Vagina (tissue), 2 donors: ENCODE measurements around the gene IQCN. TPM values are rescaled to one million over a fixed set of nuclear protein-coding genes. Genes with fewer than 3 reads are reported as not detected.
A peak's percentile ranks its signal among the peaks of the same experiment; 100 is the strongest.

Source experiments
- DNase-seq, 2 donors: peaks; one replicate each; pipeline ENCODE4 v3.0.0-alpha.2; 2017; ENCODE audit errors: extremely low spot score in 2 of 2
- H3K27ac ChIP-seq: fragments of 200-600 bp; sonication (generic); one replicate; pipeline ENCODE4 v1.5.1; 2019
- H3K27me3 ChIP-seq: fragments of 200-600 bp; sonication (generic); one replicate; pipeline ENCODE4 v1.5.1; 2019
- H3K36me3 ChIP-seq, 2 donors: fragments of 200-600 bp; sonication (generic); one replicate each; pipeline ENCODE4 v1.5.1; 2017 to 2019
- H3K4me1 ChIP-seq: fragments of 200-600 bp; sonication (generic); one replicate; pipeline ENCODE4 v1.5.1; 2019
- H3K4me3 ChIP-seq, 2 donors: fragments of 200-600 bp; sonication (generic); 1 replicate in 1 of 2; 2 replicates in 1 of 2; pipeline ENCODE4 v1.5.1; 2016 to 2019
- H3K9me3 ChIP-seq: fragments of 200-600 bp; sonication (generic); one replicate; pipeline ENCODE4 v1.5.1; 2019
- CTCF ChIP-seq, 3 experiments: fragments of 450-650 bp in 2 of 3; fragments of 200-600 bp in 1 of 3; sonication (generic) in 1 of 3; IDR thresholded peaks; one replicate each; pipeline ENCODE4 v1.5.1; 2017 to 2019; ENCODE audit warnings: antibody characterized with exemption in 3 of 3, mild to moderate bottlenecking in 2 of 3, moderate library complexity in 2 of 3
- POLR2A ChIP-seq, 2 donors: fragments of 450-650 bp; IDR thresholded peaks; one replicate each; pipeline ENCODE4 v1.6.1; 2017; ENCODE audit warnings: antibody characterized with exemption in 2 of 2, mild to moderate bottlenecking in 2 of 2, moderate library complexity in 2 of 2
- POLR2AphosphoS5 ChIP-seq, 2 donors: sonication (generic); formaldehyde crosslinking; IDR thresholded peaks; one replicate each; pipeline ENCODE4 v1.9.0; 2017; ENCODE audit warnings: antibody characterized with exemption in 2 of 2, mild to moderate bottlenecking in 2 of 2, low read depth in 1 of 2; ENCODE audit not compliant: insufficient read depth in 1 of 2
- intact Hi-C: fragments of 100-400 bp; cut with DNase I; formaldehyde crosslinking; loops from one replicate; pipeline ENCODE4 v1.15.1; 2023
- total RNA-seq: library from RNA; depleted of rRNA; stranded (reverse); fragments of >200 nt; gene quantifications from one replicate; pipeline ENCODE4 v1.2.3, GENCODE V29; 2016

The IQCN gene
- total RNA-seq, 1 donor from 2014 or later: 4.4 TPM

GRCh38 chr19:18224525-18225354 lies 49.5 kb downstream of the IQCN start:
- DNase-seq: peak in 1 of 2 donors; percentile 96
- intact Hi-C loops: no loop called here
- H3K4me1 ChIP-seq: peaks cover 30% of the 10 kb centered on the region
- H3K27ac ChIP-seq: peak overlapping the region; percentile 22
- no peak for TF ChIP-seq POLR2A (IDR thresholded peaks at IDR 0.05)
- peak; percentile 26 to 67 for TF ChIP-seq POLR2AphosphoS5 (IDR thresholded peaks at IDR 0.05; ENCODE audit: insufficient read depth in 1 of 2, low read depth in 1 of 2)
- H3K4me3 ChIP-seq: peak overlapping the region; percentile 30 to 42
- no peaks in the 10 kb centered on the region for H3K27me3 ChIP-seq
- H3K36me3 ChIP-seq: no peaks in the 10 kb centered on the region
- H3K9me3 ChIP-seq: no peaks in the 10 kb centered on the region

- no peaks in the 10 kb centered on the region for H3K27me3 ChIP-seq
- H3K4me3 ChIP-seq: peak overlapping the region; percentile 30 to 42
- H3K9me3 ChIP-seq: no peaks in the 10 kb centered on the region
- no peaks in the 10 kb centered on the region for H3K36me3 ChIP-seq
- intact Hi-C loops: no loop called here
- no peak for DNase-seq
- no peak overlapping the region for H3K27ac ChIP-seq
- H3K4me1 ChIP-seq: peaks cover 30% of the 10 kb centered on the region
- TF ChIP-seq POLR2A (IDR thresholded peaks at IDR 0.05) (no peak), CTCF (IDR thresholded peaks at IDR 0.05) (no peak), POLR2AphosphoS5 (IDR thresholded peaks at IDR 0.05; ENCODE audit: insufficient read depth in 1 of 2, low read depth in 1 of 2) (no peak)
These were observed 50.3 kb downstream of the IQCN start for GRCh38 chr19:18223860-18224524.

- no peaks in the 10 kb centered on the region for H3K27me3 ChIP-seq
- no peak overlapping the region for H3K4me3 ChIP-seq
- no peaks in the 10 kb centered on the region for H3K36me3 ChIP-seq
- no peak for DNase-seq
- no peak for TF ChIP-seq POLR2AphosphoS5 (IDR thresholded peaks at IDR 0.05; ENCODE audit: insufficient read depth in 1 of 2, low read depth in 1 of 2)
- no peak for TF ChIP-seq CTCF (IDR thresholded peaks at IDR 0.05)
- no peak for TF ChIP-seq POLR2A (IDR thresholded peaks at IDR 0.05)
- intact Hi-C loops: no loop called here
- H3K9me3 ChIP-seq: no peaks in the 10 kb centered on the region
- H3K4me1 ChIP-seq: peaks cover 30% of the 10 kb centered on the region
- no peak overlapping the region for H3K27ac ChIP-seq
These were observed 52.2 kb downstream of the IQCN start for GRCh38 chr19:18221815-18222725.

DNA sequence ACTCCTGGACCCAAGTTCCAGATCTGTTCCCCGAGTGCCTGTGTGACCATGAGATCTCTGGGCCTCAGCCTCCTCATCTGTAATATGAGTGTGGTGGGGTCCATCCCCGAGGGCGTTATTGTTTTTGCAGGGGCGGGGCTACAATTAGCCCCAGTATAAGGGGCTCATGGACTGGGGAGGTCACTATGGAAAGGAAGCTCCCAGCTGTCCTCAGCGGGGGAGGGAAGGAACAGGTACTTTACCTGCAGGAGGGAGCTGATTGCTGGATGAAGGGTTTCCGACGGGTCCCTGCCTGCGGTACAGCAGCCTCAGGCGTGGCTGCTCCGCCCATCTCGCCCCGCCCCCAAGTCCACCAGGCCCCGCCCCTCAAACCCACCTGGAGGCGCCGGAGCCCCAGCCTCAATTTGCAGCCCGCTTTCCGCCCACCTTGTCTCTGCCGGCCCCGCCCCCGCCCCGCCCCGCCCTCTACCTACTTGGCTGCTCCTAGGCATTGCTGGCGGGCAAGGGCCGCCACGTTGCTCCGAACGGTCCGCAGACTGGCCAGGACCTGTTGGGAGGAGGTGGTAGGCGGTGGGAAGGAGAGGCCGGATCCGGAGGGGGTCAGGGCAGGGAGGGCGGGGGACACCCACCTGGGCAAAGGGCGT lies 53.5 kb downstream of the IQCN start:
- TF ChIP-seq POLR2AphosphoS5 (IDR thresholded peaks at IDR 0.05; ENCODE audit: insufficient read depth in 1 of 2, low read depth in 1 of 2) (no peak), POLR2A (IDR thresholded peaks at IDR 0.05) (no peak), CTCF (IDR thresholded peaks at IDR 0.05) (no peak)
- no peaks in the 10 kb centered on the region for H3K27me3 ChIP-seq
- no peak overlapping the region for H3K27ac ChIP-seq
- H3K4me3 ChIP-seq: no peak overlapping the region
- no peak for DNase-seq
- no peaks in the 10 kb centered on the region for H3K9me3 ChIP-seq
- no peaks in the 10 kb centered on the region for H3K36me3 ChIP-seq
- intact Hi-C loops: no loop called here
- H3K4me1 ChIP-seq: peaks cover 23% of the 10 kb centered on the region
